GM10266 (cell line): ENCODE results near the gene PEX7.
"Not testable (repeated sequence)": the region's sequence is repeated elsewhere in the genome, so short reads cannot be mapped to it uniquely, and the experiment has no call there.

Experiments used
- DNase-seq: peaks from one replicate; pipeline ENCODE4 v3.0.0; 2012; ENCODE audit errors: extremely low spot score
- CTCF ChIP-seq: IDR thresholded peaks from 2 replicates; pipeline ENCODE4 v1.5.1; 2012; ENCODE audit warnings: mild to moderate bottlenecking, low read depth; ENCODE audit not compliant: control insufficient read depth, insufficient read depth; ENCODE audit errors: missing control alignments

PEX7 gene

GRCh38 chr6:136950436-136951126, 128.2 kb downstream of the PEX7 start:
- DNase-seq = no peak
- no peak for TF ChIP-seq CTCF

- TF ChIP-seq CTCF = no peak
- DNase-seq = no peak
Measured at GRCh38 chr6:136952714-136953260, 130.4 kb downstream of the PEX7 start.

GRCh38 chr6:136955123-136955522, 132.7 kb downstream of the PEX7 start:
- TF ChIP-seq CTCF = no peak
- no peak for DNase-seq

GRCh38 chr6:136956590-136957544, 134.5 kb downstream of the PEX7 start:
- DNase-seq = no peak

GRCh38 chr6:136958168-136958567, 135.8 kb downstream of the PEX7 start:
- DNase-seq = no peak
- no peak for TF ChIP-seq CTCF

More at GRCh38 chr6:136956590-136957544, 134.5 kb downstream of the PEX7 start:
- no peak for TF ChIP-seq CTCF

- DNase-seq = no peak
- no peak for TF ChIP-seq CTCF
Measured at GRCh38 chr6:136959471-136959891, 137.1 kb downstream of the PEX7 start.

GRCh38 chr6:136959935-136960334, 137.5 kb downstream of the PEX7 start:
- DNase-seq = not testable (repeated sequence)
